ENCODE measurements around the gene PHKB.
"Not testable (repeated sequence)": the region's sequence is repeated elsewhere in the genome, so short reads cannot be mapped to it uniquely, and the experiment has no call there.

The PHKB gene

DNA sequence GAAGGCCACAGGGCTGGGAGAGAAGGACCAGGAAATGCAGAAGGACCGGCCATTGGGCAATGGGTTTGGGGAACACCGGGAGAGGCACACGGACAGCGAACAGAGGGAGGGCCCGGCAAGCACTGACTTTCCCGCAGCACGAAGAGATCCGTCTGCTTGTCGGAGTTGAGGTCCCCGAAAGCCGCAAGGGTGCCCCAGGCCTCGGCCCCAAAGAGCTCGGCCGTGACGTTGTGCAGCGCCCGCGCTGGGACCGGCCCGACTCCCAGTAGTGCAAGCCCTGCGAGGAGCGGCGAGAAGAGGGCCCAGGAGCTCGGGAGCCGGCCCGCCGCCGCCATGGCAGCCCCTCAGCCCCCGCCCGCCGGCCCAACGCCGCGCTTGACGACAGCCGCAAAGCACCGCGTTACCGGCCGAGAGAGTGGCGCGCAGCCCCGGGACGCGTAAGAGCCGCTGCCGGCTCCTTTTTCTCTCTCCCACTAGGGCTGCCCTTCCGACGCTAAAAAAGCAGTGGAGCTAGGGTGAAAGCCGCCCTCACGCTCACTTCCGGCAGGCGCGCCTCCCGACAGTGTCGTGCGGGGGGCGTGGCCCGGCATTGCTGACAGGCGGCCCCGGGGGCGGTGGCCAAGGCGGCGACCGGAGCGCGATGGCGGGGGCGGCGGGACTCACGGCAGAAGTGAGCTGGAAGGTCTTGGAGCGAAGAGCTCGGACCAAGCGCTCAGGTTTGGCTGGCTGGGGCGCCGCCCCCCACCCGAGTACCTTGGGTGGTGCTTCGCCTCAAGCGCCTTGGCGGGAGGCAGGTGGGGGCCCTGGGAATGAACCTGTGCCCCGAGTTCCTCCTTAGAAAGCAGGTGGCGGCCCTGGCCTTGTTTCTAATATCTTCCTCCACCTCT is at the start of gene PHKB, which contains the start of gene ITFG1:
Gene PHKB, plus strand, starts transcription at position 621 of the 887 bp plus-strand sequence. Its CDS starts 20 bp downstream, at position 641.
Gene ITFG1, minus strand, starts transcription at position 353 of the 887 bp plus-strand sequence. Its CDS starts 18 bp downstream, at position 335.
- FAIRE-seq, result no peak

DNA sequence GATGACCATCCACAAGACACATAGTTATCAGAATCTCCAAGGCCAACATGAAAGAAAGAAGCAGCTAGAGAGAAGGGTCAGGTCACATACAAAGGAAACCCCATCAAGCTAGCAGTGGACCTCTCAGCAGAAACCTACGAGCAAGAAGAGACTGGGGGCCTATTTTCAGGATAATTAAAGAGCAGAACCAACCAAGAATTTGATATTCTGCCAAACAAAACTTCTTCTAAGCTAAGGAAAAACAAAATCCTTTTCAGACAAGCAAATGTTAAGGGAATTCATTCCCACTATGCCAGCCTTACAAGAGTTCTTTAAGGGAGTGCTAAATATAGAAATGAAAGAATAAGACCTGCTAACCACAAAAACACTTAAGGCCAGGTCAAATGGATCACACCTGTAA is 48.1 kb upstream of the PHKB start:
- no peak for FAIRE-seq

DNA sequence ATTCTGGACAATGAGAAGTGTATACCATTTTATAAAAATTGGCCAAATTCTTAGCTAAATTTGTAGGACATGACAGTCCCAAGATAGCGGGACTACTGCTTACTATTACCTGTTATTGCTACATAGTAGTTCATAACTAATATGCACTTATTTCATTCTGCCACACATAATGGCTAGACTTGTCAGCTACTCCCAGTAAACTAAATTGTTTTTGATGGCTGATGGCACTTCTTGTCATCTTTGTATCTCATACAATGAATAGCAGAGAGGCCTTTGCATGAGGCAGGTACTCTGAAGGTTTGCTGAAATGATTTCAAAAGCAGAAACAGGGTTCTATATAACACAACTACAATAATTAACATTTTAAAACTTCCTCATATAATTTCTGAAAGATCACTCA is 44.3 kb upstream of the PHKB start:
- FAIRE-seq, result no peak

- no peak for FAIRE-seq
Observed at GRCh38 chr16:47424846-47425245, 36.3 kb upstream of the PHKB start.

- FAIRE-seq, result no peak
Observed at GRCh38 chr16:47426806-47427205, 34.3 kb upstream of the PHKB start.

DNA sequence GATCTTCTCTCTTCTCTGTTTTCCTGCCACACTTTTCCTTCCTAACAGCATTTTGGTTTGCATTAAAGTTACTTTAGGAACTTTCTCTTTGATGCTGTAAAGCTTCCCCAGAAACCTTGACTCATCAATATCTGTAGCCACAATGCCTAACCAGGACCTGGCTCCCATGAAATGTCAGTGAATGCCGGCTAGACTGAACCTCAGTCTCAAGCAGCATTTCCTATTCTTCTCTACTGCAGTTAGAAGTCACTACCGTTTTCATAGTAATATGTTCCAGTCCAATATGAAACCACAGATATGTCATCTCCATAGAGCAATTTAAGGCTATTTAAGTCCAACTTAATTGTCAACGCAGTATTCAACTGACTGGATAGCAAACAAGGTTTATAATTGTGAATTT is 29.2 kb upstream of the PHKB start:
- no peak for FAIRE-seq

- not testable (repeated sequence) for FAIRE-seq
Observed at GRCh38 chr16:47434274-47434673, 26.9 kb upstream of the PHKB start.

GRCh38 chr16:47440066-47440465 is 21.1 kb upstream of the PHKB start:
- FAIRE-seq, result not testable (repeated sequence)

DNA sequence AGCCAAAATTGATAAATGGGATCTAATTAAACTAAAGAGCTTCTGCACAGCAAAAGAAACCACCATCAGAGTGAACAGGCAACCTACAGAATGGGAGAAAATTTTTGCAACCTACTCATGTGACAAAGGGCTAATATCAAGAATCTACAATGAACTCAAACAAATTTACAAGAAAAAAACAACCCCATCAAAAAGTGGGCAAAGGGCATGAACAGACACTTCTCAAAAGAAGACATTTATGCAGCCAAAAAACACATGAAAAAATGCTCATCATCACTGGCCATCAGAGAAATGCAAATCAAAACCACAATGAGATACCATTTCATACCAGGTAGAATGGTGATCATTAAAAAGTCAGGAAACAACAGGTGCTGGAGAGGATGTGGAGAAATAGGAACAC is 18.2 kb upstream of the PHKB start:
- not testable (repeated sequence) for FAIRE-seq

DNA sequence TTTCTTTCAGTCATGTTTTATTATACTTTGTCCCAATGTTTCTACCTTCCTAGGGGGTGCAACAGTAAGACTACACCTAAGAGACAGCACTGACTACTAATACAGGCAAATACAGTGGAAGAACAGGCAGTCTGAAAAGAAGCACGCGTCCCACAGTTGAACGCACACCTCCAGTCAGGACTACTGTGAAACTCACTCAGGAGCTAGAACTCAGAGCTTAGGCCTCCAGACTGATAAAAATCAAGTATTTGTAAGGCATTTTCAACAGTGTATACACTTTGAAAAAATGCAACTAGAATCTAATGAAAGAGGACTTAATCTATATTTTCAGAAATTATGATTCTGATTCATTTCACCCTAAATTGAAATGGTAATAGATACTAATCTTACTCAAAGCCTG is 14.7 kb upstream of the PHKB start:
- no peak for FAIRE-seq

- FAIRE-seq, result no peak
Observed at GRCh38 chr16:47448830-47449575, 12.1 kb upstream of the PHKB start.

- FAIRE-seq, result no peak
Observed at GRCh38 chr16:47449788-47450187, 11.3 kb upstream of the PHKB start.

- FAIRE-seq, result no peak
Observed at GRCh38 chr16:47458331-47458730, 2.8 kb upstream of the PHKB start.

DNA sequence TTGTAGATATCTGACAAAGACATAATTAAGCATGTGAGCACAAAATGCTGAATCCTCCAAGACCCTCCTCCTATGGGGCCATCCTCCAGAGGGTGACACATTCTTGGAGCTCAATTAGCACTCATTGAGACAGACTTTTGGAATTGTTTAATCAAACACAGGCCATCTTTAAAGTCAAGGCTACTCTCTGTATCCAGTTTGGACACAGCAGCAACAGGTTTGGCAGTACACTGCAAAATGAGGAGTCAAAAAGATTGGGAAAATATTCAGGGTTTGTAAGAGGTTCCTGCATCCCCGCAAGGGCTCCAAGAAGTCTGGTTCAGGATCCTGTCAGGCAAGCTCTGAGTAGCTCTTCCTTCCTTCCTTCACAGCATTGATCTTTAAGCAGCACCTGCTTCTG is 1.5 kb upstream of the PHKB start:
- FAIRE-seq, result no peak

DNA sequence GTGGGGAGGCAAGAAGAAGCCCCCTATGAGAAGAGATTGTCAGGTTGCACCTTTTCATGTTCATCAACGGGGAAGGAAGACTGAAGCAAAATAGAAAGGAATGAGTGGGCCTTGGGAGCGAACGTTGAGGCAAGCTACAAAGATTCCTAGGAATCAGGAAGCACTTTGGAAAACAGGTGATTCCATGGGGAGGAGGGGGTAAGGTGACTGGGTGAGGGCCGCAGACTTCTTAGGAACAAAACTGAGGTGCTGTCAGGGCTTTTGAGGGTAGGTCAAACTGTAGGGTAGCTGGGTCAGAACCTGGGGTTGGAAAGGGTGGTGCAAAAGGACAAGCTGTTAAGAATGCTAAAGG is 796 bp upstream of the PHKB start:
- FAIRE-seq, result no peak

GRCh38 chr16:47461598-47462266 is 601 bp downstream of the PHKB start:
- no peak for FAIRE-seq

DNA sequence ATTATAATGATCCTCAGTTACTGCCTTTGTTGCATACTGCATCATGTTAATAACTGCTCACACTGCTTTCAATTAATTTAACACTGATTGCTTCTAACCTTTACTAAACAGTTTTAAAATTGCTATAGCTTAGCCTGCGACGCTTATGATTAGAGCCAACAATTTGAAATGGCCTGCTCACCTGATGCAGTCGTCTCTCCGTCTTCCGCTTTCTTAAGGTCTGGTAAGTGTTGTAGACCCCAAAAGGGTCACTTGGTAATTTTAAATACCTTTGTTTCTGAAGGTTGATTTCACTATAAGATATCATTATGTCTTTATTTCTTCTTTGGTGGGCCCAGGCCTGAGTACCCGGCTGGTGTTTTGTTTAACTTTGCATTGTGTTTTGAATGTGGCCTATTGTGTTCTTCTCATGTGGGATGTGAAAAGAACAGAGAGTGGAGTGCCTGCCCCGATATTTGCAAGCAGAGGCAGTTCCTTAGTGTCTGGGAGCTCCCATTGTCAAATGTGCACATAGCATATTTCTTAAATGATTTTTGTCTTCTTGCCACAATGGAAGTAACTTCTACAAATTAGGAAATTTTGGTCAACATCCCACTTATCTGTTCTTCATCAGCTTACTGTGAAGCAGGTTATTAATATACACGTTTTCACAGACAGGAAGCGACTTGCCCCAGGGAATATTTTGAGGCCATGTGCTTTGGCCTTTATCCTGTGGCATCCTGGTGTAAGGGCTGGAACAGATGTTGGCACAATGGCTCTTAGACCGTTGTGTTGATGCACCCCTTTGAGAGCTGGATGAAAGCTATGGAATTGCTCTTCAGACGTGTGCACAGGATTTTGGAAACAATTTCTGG is 2.9 kb downstream of the PHKB start:
- no peak for FAIRE-seq

- FAIRE-seq, result no peak
Observed at GRCh38 chr16:47465919-47466630, 4.9 kb downstream of the PHKB start.

GRCh38 chr16:47467501-47467900 is 6.4 kb downstream of the PHKB start:
- no peak for FAIRE-seq

DNA sequence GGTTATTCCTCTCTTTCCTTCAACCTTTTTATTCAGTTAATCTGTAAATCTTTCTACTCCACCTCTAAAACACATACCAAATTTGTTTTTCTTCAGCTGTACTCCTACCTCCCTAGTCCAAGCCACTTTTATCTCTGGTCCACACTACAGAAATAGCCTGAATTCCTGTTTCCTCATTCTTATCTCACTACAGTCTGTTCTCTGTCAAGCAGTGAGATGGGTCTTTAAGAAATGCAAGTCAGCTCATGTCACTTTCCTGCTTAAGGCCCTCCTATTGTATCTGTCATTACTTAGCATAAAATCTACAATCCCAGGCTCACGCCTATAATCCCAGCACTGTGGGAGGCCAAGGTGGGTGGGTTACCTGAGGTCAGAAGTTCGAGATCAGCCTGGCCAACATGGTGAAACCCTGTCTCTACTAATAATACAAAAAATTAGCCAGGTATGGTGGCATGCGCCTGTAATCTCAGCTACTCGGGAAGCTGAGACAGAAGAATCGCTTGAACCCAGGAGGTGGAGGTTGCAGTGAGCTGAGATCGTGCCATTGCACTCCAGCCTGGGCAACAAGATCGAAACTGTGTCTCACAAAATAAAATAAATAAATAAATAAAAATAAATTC is 7.0 kb downstream of the PHKB start:
- not testable (repeated sequence) for FAIRE-seq

DNA sequence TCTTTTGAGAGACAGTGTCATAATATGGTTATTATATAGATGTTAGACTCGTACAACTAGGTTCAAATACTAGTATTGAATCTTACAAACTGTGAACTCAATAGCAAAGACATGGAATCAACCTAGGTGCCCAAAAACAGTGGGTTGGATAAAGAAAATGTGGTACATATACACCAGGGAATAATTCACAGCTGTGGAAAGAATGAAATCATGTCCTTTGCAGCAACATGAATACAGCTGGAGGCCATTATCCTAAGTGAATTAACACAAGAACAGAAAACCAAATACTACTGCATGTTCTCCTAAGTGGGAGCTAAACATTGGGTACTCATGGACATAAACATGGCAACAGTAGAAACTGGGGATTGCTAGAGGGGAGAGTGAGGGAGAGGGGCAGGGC is 8.1 kb downstream of the PHKB start:
- FAIRE-seq, result no peak

Data from endometrium (tissue), 2 donors.